HepG2 (cell line): Measurements from ENCODE around the gene PPP1R9B. TPM values are rescaled to one million over a fixed set of nuclear protein-coding genes. Genes with fewer than 3 reads are reported as not detected.

Experiments used
- AGO1 ChIP-seq: fragments of 200-400 bp; formaldehyde crosslinking; IDR thresholded peaks from 2 replicates; pipeline ENCODE4 v1.6.1; 2017; ENCODE audit warnings: mild to moderate bottlenecking, low read depth, low read length, moderate library complexity; ENCODE audit not compliant: poor library complexity, severe bottlenecking
- BCL3 ChIP-seq: sonication (generic); formaldehyde crosslinking; IDR thresholded peaks from 2 replicates; pipeline ENCODE4 v1.5.1; 2020; ENCODE audit warnings: mild to moderate bottlenecking, missing genetic modification reagents, moderate library complexity
- CREB3 ChIP-seq: sonication (generic); formaldehyde crosslinking; IDR thresholded peaks from 2 replicates; pipeline ENCODE4 v1.5.0; 2020; ENCODE audit warnings: missing genetic modification reagents
- GATAD2A ChIP-seq: IDR thresholded peaks from 2 replicates; pipeline ENCODE4 v1.6.1; 2016
- HOXD1 ChIP-seq: sonication (generic); formaldehyde crosslinking; IDR thresholded peaks from 2 replicates; pipeline ENCODE4 v1.5.0; 2020; ENCODE audit warnings: missing genetic modification reagents
- JUNB ChIP-seq: sonication (generic); formaldehyde crosslinking; IDR thresholded peaks from 2 replicates; pipeline ENCODE4 v1.8.0; 2022; ENCODE audit warnings: missing genetic modification reagents, mild to moderate bottlenecking, borderline replicate concordance
- KAT7 ChIP-seq: IDR thresholded peaks from 2 replicates; pipeline ENCODE4 v1.6.1; 2018; ENCODE audit warnings: borderline replicate concordance, missing compliant biosample characterization
- POGZ ChIP-seq: sonication (generic); formaldehyde crosslinking; IDR thresholded peaks from 2 replicates; pipeline ENCODE4 v1.4.0; 2020; ENCODE audit warnings: mild to moderate bottlenecking, missing genetic modification reagents
- POLR2A ChIP-seq, 2 experiments: IDR thresholded peaks; 2 replicates each; pipeline ENCODE4 v1.6.1; 2011; ENCODE audit warnings: low read depth in 2 of 2, low read length in 2 of 2, mild to moderate bottlenecking in 1 of 2, moderate library complexity in 1 of 2; ENCODE audit not compliant: insufficient read depth in 1 of 2
- POLR2AphosphoS2 ChIP-seq: IDR thresholded peaks from 2 replicates; pipeline ENCODE4 v1.6.1; 2011; ENCODE audit warnings: low read depth, low read length, improper control_type of control experiment
- SUZ12 ChIP-seq: fragments of 150-350 bp; IDR thresholded peaks from 2 replicates; pipeline ENCODE4 v1.6.1; 2014; ENCODE audit warnings: low read depth, low read length
- TEAD3 ChIP-seq: optimal IDR thresholded peaks from 2 replicates; pipeline ENCODE3; 2016; ENCODE audit warnings: borderline replicate concordance
- ZBTB2 ChIP-seq: sonication (generic); formaldehyde crosslinking; IDR thresholded peaks from 2 replicates; pipeline ENCODE4 v1.8.0; 2022; ENCODE audit warnings: low read depth, missing genetic modification reagents
- ZNF337 ChIP-seq: sonication (generic); formaldehyde crosslinking; IDR thresholded peaks from 2 replicates; pipeline ENCODE4 v1.5.1; 2020; ENCODE audit warnings: missing genetic modification reagents, low read depth, mild to moderate bottlenecking, borderline replicate concordance
- ZNF549 ChIP-seq: sonication (generic); formaldehyde crosslinking; IDR thresholded peaks from 2 replicates; pipeline ENCODE4 v1.5.0; 2020; ENCODE audit warnings: missing genetic modification reagents
- ZNF558 ChIP-seq: sonication (generic); formaldehyde crosslinking; IDR thresholded peaks from 2 replicates; pipeline ENCODE4 v1.9.0; 2022; ENCODE audit warnings: mild to moderate bottlenecking, missing genetic modification reagents, borderline replicate concordance
- ZNF562 ChIP-seq: sonication (generic); formaldehyde crosslinking; IDR thresholded peaks from 2 replicates; pipeline ENCODE4 v1.8.0; 2022; ENCODE audit warnings: missing genetic modification reagents, borderline replicate concordance
- ZNF788 ChIP-seq: sonication (generic); formaldehyde crosslinking; IDR thresholded peaks from 2 replicates; pipeline ENCODE4 v1.5.0; 2020; ENCODE audit warnings: mild to moderate bottlenecking, missing genetic modification reagents, borderline replicate concordance
- ZZZ3 ChIP-seq: sonication (generic); formaldehyde crosslinking; IDR thresholded peaks from 2 replicates; pipeline ENCODE4 v1.4.0; 2020; ENCODE audit warnings: missing genetic modification reagents, mild to moderate bottlenecking, borderline replicate concordance
- polyA plus RNA-seq, 8 experiments: library from polyadenylated mRNA; depleted of rRNA in 3 of 8; stranded (reverse) in 7 of 8; unstranded in 1 of 8; fragments of >200 nt; fragmentation: Illumina TruSeq in 4 of 8; extraction: Trizol in 4 of 8; gene quantifications; 2 replicates each; pipeline versions ENCODE4 v1.2.1 to v1.2.3, GENCODE V29; 2011 to 2016; ENCODE audit warnings: low read depth in 4 of 8, missing spikeins in 1 of 8, mixed read lengths in 1 of 8; ENCODE audit not compliant: insufficient read depth in 1 of 8
- total RNA-seq, 5 experiments: library from RNA; depleted of rRNA; stranded (reverse); fragments of >200 nt; fragmentation: Illumina TruSeq; extraction: Trizol; gene quantifications; 2 replicates each; pipeline ENCODE4 v1.2.3, GENCODE V29; 2016; ENCODE audit warnings: low read depth in 1 of 5
- TF ChIP-seq, protein P1 (sequence below): sonication (generic); formaldehyde crosslinking; IDR thresholded peaks from 2 replicates; pipeline ENCODE4 v1.5.0; 2020; ENCODE audit warnings: mild to moderate bottlenecking, missing genetic modification reagents
- TF ChIP-seq, protein P2 (sequence below): sonication (generic); formaldehyde crosslinking; IDR thresholded peaks from 2 replicates; pipeline ENCODE4 v1.5.0; 2020; ENCODE audit warnings: mild to moderate bottlenecking, missing genetic modification reagents
- TF ChIP-seq, protein P3 (sequence below): sonication (generic); formaldehyde crosslinking; IDR thresholded peaks from 2 replicates; pipeline ENCODE4 v1.5.1; 2020; ENCODE audit warnings: missing genetic modification reagents, mild to moderate bottlenecking, borderline replicate concordance

PPP1R9B gene
- total and polyA plus RNA-seq, 2 of the 13 experiments (the other 11 are each of a cell fraction or from before 2014, with no cell fraction given), result 9.4 to 15.8 TPM

- TF ChIP-seq ZNF558 (CRISPR knock-in tag) (no peak), AGO1 (no peak), ZZZ3 (CRISPR knock-in tag) (no peak), ZNF562 (no peak), BCL3 (CRISPR knock-in tag) (no peak), GATAD2A (no peak), ZNF549 (CRISPR knock-in tag) (no peak), ZBTB2 (CRISPR knock-in tag) (no peak), ZNF788 (CRISPR knock-in tag) (no peak), POLR2AphosphoS2 (no peak), HOXD1 (no peak), CREB3 (no peak), KAT7 (no peak), SUZ12 (peak; percentile 34), ZNF337 (CRISPR knock-in tag) (no peak), JUNB (no peak), POLR2A (IDR thresholded peaks at IDR 0.05; ENCODE audit: insufficient read depth in 1 of 2, low read depth in 2 of 2, low read length in 2 of 2) (peak in 1 of 2 experiments; percentile 40; a peak in 1 of 4 replicates), POGZ (CRISPR knock-in tag) (no peak), TEAD3 (CRISPR knock-in tag) (peak; percentile 33)
- TF ChIP-seq, protein P1, sequence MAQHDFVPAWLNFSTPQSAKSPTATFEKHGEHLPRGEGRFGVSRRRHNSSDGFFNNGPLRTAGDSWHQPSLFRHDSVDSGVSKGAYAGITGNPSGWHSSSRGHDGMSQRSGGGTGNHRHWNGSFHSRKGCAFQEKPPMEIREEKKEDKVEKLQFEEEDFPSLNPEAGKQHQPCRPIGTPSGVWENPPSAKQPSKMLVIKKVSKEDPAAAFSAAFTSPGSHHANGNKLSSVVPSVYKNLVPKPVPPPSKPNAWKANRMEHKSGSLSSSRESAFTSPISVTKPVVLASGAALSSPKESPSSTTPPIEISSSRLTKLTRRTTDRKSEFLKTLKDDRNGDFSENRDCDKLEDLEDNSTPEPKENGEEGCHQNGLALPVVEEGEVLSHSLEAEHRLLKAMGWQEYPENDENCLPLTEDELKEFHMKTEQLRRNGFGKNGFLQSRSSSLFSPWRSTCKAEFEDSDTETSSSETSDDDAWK (CRISPR knock-in tag), result no peak
- TF ChIP-seq, protein P2, sequence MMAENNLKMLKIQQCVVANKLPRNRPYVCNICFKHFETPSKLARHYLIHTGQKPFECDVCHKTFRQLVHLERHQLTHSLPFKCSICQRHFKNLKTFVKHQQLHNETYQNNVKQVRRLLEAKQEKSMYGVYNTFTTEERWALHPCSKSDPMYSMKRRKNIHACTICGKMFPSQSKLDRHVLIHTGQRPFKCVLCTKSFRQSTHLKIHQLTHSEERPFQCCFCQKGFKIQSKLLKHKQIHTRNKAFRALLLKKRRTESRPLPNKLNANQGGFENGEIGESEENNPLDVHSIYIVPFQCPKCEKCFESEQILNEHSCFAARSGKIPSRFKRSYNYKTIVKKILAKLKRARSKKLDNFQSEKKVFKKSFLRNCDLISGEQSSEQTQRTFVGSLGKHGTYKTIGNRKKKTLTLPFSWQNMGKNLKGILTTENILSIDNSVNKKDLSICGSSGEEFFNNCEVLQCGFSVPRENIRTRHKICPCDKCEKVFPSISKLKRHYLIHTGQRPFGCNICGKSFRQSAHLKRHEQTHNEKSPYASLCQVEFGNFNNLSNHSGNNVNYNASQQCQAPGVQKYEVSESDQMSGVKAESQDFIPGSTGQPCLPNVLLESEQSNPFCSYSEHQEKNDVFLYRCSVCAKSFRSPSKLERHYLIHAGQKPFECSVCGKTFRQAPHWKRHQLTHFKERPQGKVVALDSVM (CRISPR knock-in tag), result no peak
- TF ChIP-seq, protein P3, sequence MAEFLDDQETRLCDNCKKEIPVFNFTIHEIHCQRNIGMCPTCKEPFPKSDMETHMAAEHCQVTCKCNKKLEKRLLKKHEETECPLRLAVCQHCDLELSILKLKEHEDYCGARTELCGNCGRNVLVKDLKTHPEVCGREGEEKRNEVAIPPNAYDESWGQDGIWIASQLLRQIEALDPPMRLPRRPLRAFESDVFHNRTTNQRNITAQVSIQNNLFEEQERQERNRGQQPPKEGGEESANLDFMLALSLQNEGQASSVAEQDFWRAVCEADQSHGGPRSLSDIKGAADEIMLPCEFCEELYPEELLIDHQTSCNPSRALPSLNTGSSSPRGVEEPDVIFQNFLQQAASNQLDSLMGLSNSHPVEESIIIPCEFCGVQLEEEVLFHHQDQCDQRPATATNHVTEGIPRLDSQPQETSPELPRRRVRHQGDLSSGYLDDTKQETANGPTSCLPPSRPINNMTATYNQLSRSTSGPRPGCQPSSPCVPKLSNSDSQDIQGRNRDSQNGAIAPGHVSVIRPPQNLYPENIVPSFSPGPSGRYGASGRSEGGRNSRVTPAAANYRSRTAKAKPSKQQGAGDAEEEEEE (CRISPR knock-in tag), result no peak
These were observed 26.7 kb downstream of the PPP1R9B start (continued) for GRCh38 chr17:50123649-50124349.
